Right lobe of liver (tissue), 6 donors: ENCODE measurements around the gene CAPN12. TPM values are rescaled to one million over a fixed set of nuclear protein-coding genes. Genes with fewer than 3 reads are reported as not detected.
A peak's percentile ranks its signal among the peaks of the same experiment; 100 is the strongest.

Experiments used
- ATAC-seq, 4 donors: fragments of 200-7000 bp; cut with Tn5 transposase; one replicate each; pipeline ENCODE4 v1.9.1; 2020; ENCODE audit warnings: mild to moderate bottlenecking in 4 of 4, moderate library complexity in 4 of 4
- DNase-seq, 3 donors: peaks; one replicate each; pipeline ENCODE4 v3.0.0-alpha.2; 2020
- H3K27ac ChIP-seq, 3 donors: fragments of 200-600 bp; one replicate each; pipeline ENCODE4 v1.8.0; 2022
- H3K27me3 ChIP-seq, 2 donors: fragments of 200-600 bp; one replicate each; pipeline ENCODE4 v1.8.0; 2022
- H3K36me3 ChIP-seq, 4 donors: fragments of 200-600 bp; sonication (generic) in 1 of 4; one replicate each; pipeline versions ENCODE4 v1.5.1 to v1.8.0; 2017 to 2022; ENCODE audit warnings: control low read depth in 1 of 4
- H3K4me1 ChIP-seq, 4 donors: fragments of 200-600 bp; sonication (generic) in 1 of 4; one replicate each; pipeline versions ENCODE4 v1.5.1 to v1.8.0; 2017 to 2022; ENCODE audit warnings: control low read depth in 1 of 4
- H3K4me3 ChIP-seq, 3 donors: fragments of 200-600 bp; one replicate each; pipeline ENCODE4 v1.8.0; 2022
- H3K9me3 ChIP-seq, 4 donors: fragments of 200-600 bp; sonication (generic) in 1 of 4; one replicate each; pipeline versions ENCODE4 v1.5.1 to v1.8.0; 2017 to 2022; ENCODE audit warnings: control low read depth in 1 of 4
- CTCF ChIP-seq, 4 donors: fragments of 200-600 bp in 3 of 4; fragments of 450-650 bp in 1 of 4; IDR thresholded peaks; one replicate each; pipeline versions ENCODE4 v1.5.1 to v1.8.0; 2016 to 2022; ENCODE audit warnings: antibody characterized with exemption in 4 of 4, mild to moderate bottlenecking in 2 of 4
- POLR2A ChIP-seq: fragments of 450-650 bp; IDR thresholded peaks from one replicate; pipeline ENCODE4 v1.6.1; 2017; ENCODE audit warnings: antibody characterized with exemption, mild to moderate bottlenecking
- WGBS: methylation state at CpG from one replicate; pipeline ENCODE4 v1.1.6; 2018; ENCODE audit warnings: low coverage, low lambda C conversion rate; ENCODE audit not compliant: insufficient coverage; ENCODE audit errors: missing lambda C conversion rate; 5-methylcytosine and 5-hydroxymethylcytosine counted together
- intact Hi-C, 2 donors: fragments of 100-400 bp; cut with DNase I; formaldehyde crosslinking; loops; one replicate each; pipeline versions ENCODE4 v1.11.2 to v1.14.1; 2022
- total RNA-seq, 6 experiments: library from RNA; depleted of rRNA in 2 of 6; stranded (reverse); fragments of >200 nt in 2 of 6; fragmentation: NEBNext Ultra II Directional in 3 of 6; extraction: Animal tissue kit (Norgen Biotek cat#: 25700) in 3 of 6; gene quantifications; one replicate each; pipeline versions ENCODE4 v1.1.0 to v1.2.4, GENCODE V29; 2016 to 2023
- donor health status: DM: no; HTN: yes; CAD: no.
- donor health status: DM: no; HTN: no; CAD: no.
- donor health status: DM: no; HTN: no; CAD: no.
- donor health status: DM: no; HTN: yes; CAD: no.
- donor health status: DM: no; HTN: yes; CAD: no.

Gene CAPN12
- total RNA-seq, 6 experiments from 2014 or later: 2.2 to 45.3 (median 16.3) TPM

DNA sequence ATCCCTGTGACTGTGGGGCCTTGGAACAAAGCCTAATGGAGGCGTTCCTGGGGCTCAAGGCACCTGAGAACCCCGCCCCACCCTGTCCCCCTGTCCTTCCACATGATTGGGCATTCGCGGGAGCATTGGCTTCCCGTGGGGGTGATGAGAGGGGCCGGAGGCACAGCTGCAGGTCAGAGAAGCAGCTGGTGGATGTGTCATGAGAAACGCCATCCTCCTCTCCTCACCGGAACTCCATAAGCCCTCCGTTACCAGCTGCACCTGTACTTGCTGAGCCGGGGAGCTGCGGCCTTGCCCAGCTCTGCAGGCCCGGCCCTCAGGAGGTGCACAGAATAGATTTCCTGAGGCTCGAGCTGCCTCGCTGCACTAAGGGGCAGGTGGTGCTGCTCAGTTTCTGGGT is 42.0 kb downstream of the CAPN12 start:
- no peaks in the 10 kb centered on the region for H3K9me3 ChIP-seq
- H3K27me3 ChIP-seq: no peaks in the 10 kb centered on the region
- no CpG with 5 or more reads among the region's 14 CpGs for WGBS
- H3K27ac ChIP-seq: peak overlapping the region in 1 of 3 donors; percentile 82
- peaks cover 0 to 62% (median 35%) of the 10 kb centered on the region in 4 donors for H3K4me1 ChIP-seq
- ATAC-seq: no peak
- no peak for DNase-seq
- no peak overlapping the region for H3K4me3 ChIP-seq
- TF ChIP-seq POLR2A: no peak
- TF ChIP-seq CTCF (IDR thresholded peaks at IDR 0.05): no peak
- intact Hi-C loops: loop anchor here in 1 of 2 donors (10.0 kb wide), 1 partner anchor 47 kb away; no protein-coding TSS in a partner anchor
- peaks cover 0 to 45% (median 16%) of the 10 kb centered on the region in 4 donors for H3K36me3 ChIP-seq

DNA sequence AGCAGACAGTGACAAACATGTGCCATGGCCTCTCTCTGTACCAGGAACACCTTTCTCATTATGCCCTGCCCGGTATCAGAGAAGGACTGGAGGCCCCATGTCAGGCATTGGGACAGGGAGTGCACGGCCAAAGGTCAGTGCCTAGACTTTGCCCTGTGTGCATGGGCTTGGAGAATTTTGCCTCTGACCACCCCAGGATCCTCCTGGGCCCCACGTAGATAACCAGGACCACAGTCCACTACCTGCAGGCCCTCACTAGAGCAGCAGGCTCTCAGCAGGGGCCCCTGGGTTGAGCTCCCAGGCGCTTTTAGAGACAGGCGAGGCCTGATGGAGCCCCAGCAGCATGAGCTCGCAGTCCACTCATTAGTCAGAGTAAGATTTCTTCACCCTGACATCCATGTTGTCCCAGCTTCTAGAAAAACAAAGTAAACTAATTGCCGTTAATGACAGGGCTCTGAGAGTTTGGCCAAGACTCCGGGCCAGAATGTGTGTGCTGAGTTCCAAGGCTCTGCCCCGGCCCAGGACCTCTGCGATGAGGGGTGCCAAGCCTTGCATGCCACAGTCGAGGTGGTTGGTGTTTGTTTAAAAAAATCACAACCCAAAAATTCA is 42.7 kb downstream of the CAPN12 start:
- Histone ChIP-seq H3K27me3 (no peaks in the 10 kb centered on the region), H3K4me3 (no peak overlapping the region), H3K36me3 (peaks cover 0 to 38% (median 15%) of the 10 kb centered on the region in 4 donors), H3K9me3 (no peaks in the 10 kb centered on the region), H3K27ac (peak overlapping the region; percentile 31 to 82 (median 73)), H3K4me1 (peaks cover 0 to 58% (median 35%) of the 10 kb centered on the region in 4 donors)
- ATAC-seq: peak; percentile 76 to 85 (median 81)
- TF ChIP-seq CTCF (IDR thresholded peaks at IDR 0.05) (no peak), POLR2A (peak; percentile 45)
- DNase-seq: peak; percentile 67 to 83 (median 83)
- intact Hi-C loops: loop anchor here in 1 of 2 donors (10.0 kb wide), 1 partner anchor 47 kb away; no protein-coding TSS in a partner anchor
- WGBS: 36% methylated on average over 9 of the region's 11 CpGs

GRCh38 chr19:38700902-38701454 is 43.3 kb downstream of the CAPN12 start:
- Histone ChIP-seq H3K4me1 (peaks cover 0 to 61% (median 33%) of the 10 kb centered on the region in 4 donors), H3K36me3 (peaks cover 0 to 32% (median 12%) of the 10 kb centered on the region in 4 donors), H3K27me3 (no peaks in the 10 kb centered on the region), H3K4me3 (no peak overlapping the region), H3K9me3 (no peaks in the 10 kb centered on the region), H3K27ac (peak overlapping the region; percentile 31 to 82 (median 73))
- intact Hi-C loops: loop anchor here in 1 of 2 donors (10.0 kb wide), 1 partner anchor 46 kb away; no protein-coding TSS in a partner anchor
- ATAC-seq: peak in 2 of 4 donors; percentile 4 to 12
- no peak for DNase-seq
- WGBS: 42% methylated on average over 11 of the region's 18 CpGs
- no peak for TF ChIP-seq POLR2A
- TF ChIP-seq CTCF (IDR thresholded peaks at IDR 0.05): no peak

GRCh38 chr19:38700350-38700901 is 43.8 kb downstream of the CAPN12 start:
- H3K4me3 ChIP-seq: no peak overlapping the region
- intact Hi-C loops: loop anchor here in 1 of 2 donors (10.0 kb wide), 1 partner anchor 46 kb away; no protein-coding TSS in a partner anchor
- H3K27me3 ChIP-seq: no peaks in the 10 kb centered on the region
- peaks cover 0 to 66% (median 36%) of the 10 kb centered on the region in 4 donors for H3K4me1 ChIP-seq
- peaks cover 0 to 27% (median 9%) of the 10 kb centered on the region in 4 donors for H3K36me3 ChIP-seq
- WGBS: 91% methylated on average over 3 of the region's 22 CpGs
- H3K27ac ChIP-seq: peak overlapping the region; percentile 31 to 82 (median 73)
- ATAC-seq (peak in 2 of 4 donors; percentile 5 to 22), DNase-seq (no peak)
- TF ChIP-seq CTCF (IDR thresholded peaks at IDR 0.05) (no peak), POLR2A (no peak)
- no peaks in the 10 kb centered on the region for H3K9me3 ChIP-seq
